Hypothalamus (tissue), 51 donors: ENCODE results near the gene GRIK4.

Source experiments
- DNase-seq, 51 donors: peaks; one replicate each; lab custom pipeline; 2025; lab: John Stamatoyannopoulos, UW

Gene GRIK4

GRCh38 chr11:120718171-120718570, 206.6 kb downstream of the GRIK4 start:
- DNase-seq: no peak

- no peak for DNase-seq
Observed at GRCh38 chr11:120719348-120719747, 207.8 kb downstream of the GRIK4 start.

GRCh38 chr11:120720760-120721159, 209.2 kb downstream of the GRIK4 start:
- DNase-seq: no peak

GRCh38 chr11:120722524-120722923, 211.0 kb downstream of the GRIK4 start:
- DNase-seq: no peak

- DNase-seq: no peak
Observed at GRCh38 chr11:120723751-120724150, 212.2 kb downstream of the GRIK4 start.

- no peak for DNase-seq
Observed at GRCh38 chr11:120727752-120728151, 216.2 kb downstream of the GRIK4 start.

GRCh38 chr11:120735035-120735434, 223.5 kb downstream of the GRIK4 start:
- no peak for DNase-seq

GRCh38 chr11:120738516-120739046, 227.0 kb downstream of the GRIK4 start:
- DNase-seq: peak in 3 of 51 donors; percentile 16 to 30 (median 18)

GRCh38 chr11:120739780-120740179, 228.2 kb downstream of the GRIK4 start:
- DNase-seq: no peak

- no peak for DNase-seq
Observed at GRCh38 chr11:120740380-120740779, 228.8 kb downstream of the GRIK4 start.

- peak in 16 of 51 donors; percentile 9 to 54 (median 37) for DNase-seq
Observed at GRCh38 chr11:120744016-120744994, 232.8 kb downstream of the GRIK4 start.

- no peak for DNase-seq
Observed at GRCh38 chr11:120746376-120746775, 234.8 kb downstream of the GRIK4 start.

- no peak for DNase-seq
Observed at GRCh38 chr11:120746836-120747609, 235.5 kb downstream of the GRIK4 start.

- DNase-seq: no peak
Observed at GRCh38 chr11:120747850-120748814, 236.6 kb downstream of the GRIK4 start.

- no peak for DNase-seq
Observed at GRCh38 chr11:120749395-120749794, 237.8 kb downstream of the GRIK4 start.

GRCh38 chr11:120750647-120751549, 239.3 kb downstream of the GRIK4 start:
- peak in 18 of 51 donors; percentile 11 to 59 (median 38) for DNase-seq

- DNase-seq: peak in 1 of 51 donors; percentile 35
Observed at GRCh38 chr11:120751550-120751949, 240.0 kb downstream of the GRIK4 start.

- no peak for DNase-seq
Observed at GRCh38 chr11:120752668-120753067, 241.1 kb downstream of the GRIK4 start.

- DNase-seq: no peak
Observed at GRCh38 chr11:120756931-120757330, 245.4 kb downstream of the GRIK4 start.
